ENCODE measurements around the gene IL15RA.
"Not testable (repeated sequence)": the region's sequence is repeated elsewhere in the genome, so short reads cannot be mapped to it uniquely, and the experiment has no call there.

IL15RA gene

GRCh38 chr10:5970066-5970465 is 7.3 kb downstream of the IL15RA start:
- H3K27ac ChIP-seq (ENCODE audit: low read length), result no peak overlapping the region
- H3K4me3 ChIP-seq (ENCODE audit: low read length), result no peak overlapping the region
- no CpG with 5 or more reads among the region's 2 CpGs for WGBS (ENCODE audit: insufficient coverage, insufficient read length)
- no peak for DNase-seq (ENCODE audit: low read depth, low spot score)
- H3K4me1 ChIP-seq (ENCODE audit: control insufficient read depth, insufficient read depth, low read length), result no peaks in the 10 kb centered on the region
- no peaks in the 10 kb centered on the region for H3K36me3 ChIP-seq (ENCODE audit: control insufficient read depth, insufficient read depth, low read length)
- no peaks in the 10 kb centered on the region for H3K27me3 ChIP-seq (ENCODE audit: control insufficient read depth, insufficient read depth, low read length)
- no peaks in the 10 kb centered on the region for H3K9me3 ChIP-seq (ENCODE audit: control insufficient read depth, insufficient read depth, low read length)

- Histone ChIP-seq H3K4me1 (ENCODE audit: control insufficient read depth, insufficient read depth, low read length) (no peaks in the 10 kb centered on the region), H3K27me3 (ENCODE audit: control insufficient read depth, insufficient read depth, low read length) (no peaks in the 10 kb centered on the region), H3K9me3 (ENCODE audit: control insufficient read depth, insufficient read depth, low read length) (no peaks in the 10 kb centered on the region), H3K27ac (ENCODE audit: low read length) (no peak overlapping the region), H3K36me3 (ENCODE audit: control insufficient read depth, insufficient read depth, low read length) (no peaks in the 10 kb centered on the region), H3K4me3 (ENCODE audit: low read length) (no peak overlapping the region)
- no peak for DNase-seq (ENCODE audit: low read depth, low spot score)
- WGBS (ENCODE audit: insufficient coverage, insufficient read length), result no CpG with 5 or more reads among the region's 9 CpGs
Measured at GRCh38 chr10:5968681-5969453, 8.5 kb downstream of the IL15RA start.

GRCh38 chr10:5968037-5968680 is 9.2 kb downstream of the IL15RA start:
- no peak for DNase-seq (ENCODE audit: low read depth, low spot score)
- no CpG with 5 or more reads among the region's 5 CpGs for WGBS (ENCODE audit: insufficient coverage, insufficient read length)
- Histone ChIP-seq H3K27me3 (ENCODE audit: control insufficient read depth, insufficient read depth, low read length) (no peaks in the 10 kb centered on the region), H3K27ac (ENCODE audit: low read length) (no peak overlapping the region), H3K4me1 (ENCODE audit: control insufficient read depth, insufficient read depth, low read length) (no peaks in the 10 kb centered on the region), H3K9me3 (ENCODE audit: control insufficient read depth, insufficient read depth, low read length) (no peaks in the 10 kb centered on the region), H3K36me3 (ENCODE audit: control insufficient read depth, insufficient read depth, low read length) (no peaks in the 10 kb centered on the region), H3K4me3 (ENCODE audit: low read length) (no peak overlapping the region)

- no peak for DNase-seq (ENCODE audit: low read depth, low spot score)
- Histone ChIP-seq H3K27ac (ENCODE audit: low read length) (no peak overlapping the region), H3K27me3 (ENCODE audit: control insufficient read depth, insufficient read depth, low read length) (no peaks in the 10 kb centered on the region), H3K9me3 (ENCODE audit: control insufficient read depth, insufficient read depth, low read length) (no peaks in the 10 kb centered on the region), H3K36me3 (ENCODE audit: control insufficient read depth, insufficient read depth, low read length) (no peaks in the 10 kb centered on the region), H3K4me1 (ENCODE audit: control insufficient read depth, insufficient read depth, low read length) (no peaks in the 10 kb centered on the region), H3K4me3 (ENCODE audit: low read length) (no peak overlapping the region)
- no CpG with 5 or more reads among the region's 8 CpGs for WGBS (ENCODE audit: insufficient coverage, insufficient read length)
Measured at GRCh38 chr10:5965266-5965665, 12.1 kb downstream of the IL15RA start.

GRCh38 chr10:5964736-5965135 is 12.6 kb downstream of the IL15RA start:
- H3K27me3 ChIP-seq (ENCODE audit: control insufficient read depth, insufficient read depth, low read length), result no peaks in the 10 kb centered on the region
- no peaks in the 10 kb centered on the region for H3K9me3 ChIP-seq (ENCODE audit: control insufficient read depth, insufficient read depth, low read length)
- H3K36me3 ChIP-seq (ENCODE audit: control insufficient read depth, insufficient read depth, low read length), result no peaks in the 10 kb centered on the region
- DNase-seq (ENCODE audit: low read depth, low spot score), result no peak
- no peak overlapping the region for H3K4me3 ChIP-seq (ENCODE audit: low read length)
- no peaks in the 10 kb centered on the region for H3K4me1 ChIP-seq (ENCODE audit: control insufficient read depth, insufficient read depth, low read length)
- no CpG with 5 or more reads among the region's 13 CpGs for whole genome bisulfite sequencing (ENCODE audit: insufficient coverage, insufficient read length)
- no peak overlapping the region for H3K27ac ChIP-seq (ENCODE audit: low read length)

- H3K27me3 ChIP-seq (ENCODE audit: control insufficient read depth, insufficient read depth, low read length), result no peaks in the 10 kb centered on the region
- H3K27ac ChIP-seq (ENCODE audit: low read length), result no peak overlapping the region
- H3K4me3 ChIP-seq (ENCODE audit: low read length), result no peak overlapping the region
- no CpG with 5 or more reads among the region's 10 CpGs for WGBS (ENCODE audit: insufficient coverage, insufficient read length)
- DNase-seq (ENCODE audit: low read depth, low spot score), result no peak
- no peaks in the 10 kb centered on the region for H3K4me1 ChIP-seq (ENCODE audit: control insufficient read depth, insufficient read depth, low read length)
- no peaks in the 10 kb centered on the region for H3K9me3 ChIP-seq (ENCODE audit: control insufficient read depth, insufficient read depth, low read length)
- no peaks in the 10 kb centered on the region for H3K36me3 ChIP-seq (ENCODE audit: control insufficient read depth, insufficient read depth, low read length)
Measured at GRCh38 chr10:5963591-5963990, 13.8 kb downstream of the IL15RA start.

GRCh38 chr10:5963071-5963470 is 14.3 kb downstream of the IL15RA start:
- Histone ChIP-seq H3K27me3 (ENCODE audit: control insufficient read depth, insufficient read depth, low read length) (no peaks in the 10 kb centered on the region), H3K4me1 (ENCODE audit: control insufficient read depth, insufficient read depth, low read length) (no peaks in the 10 kb centered on the region), H3K27ac (ENCODE audit: low read length) (no peak overlapping the region), H3K4me3 (ENCODE audit: low read length) (no peak overlapping the region), H3K36me3 (ENCODE audit: control insufficient read depth, insufficient read depth, low read length) (no peaks in the 10 kb centered on the region), H3K9me3 (ENCODE audit: control insufficient read depth, insufficient read depth, low read length) (no peaks in the 10 kb centered on the region)
- no CpG with 5 or more reads among the region's 7 CpGs for WGBS (ENCODE audit: insufficient coverage, insufficient read length)
- no peak for DNase-seq (ENCODE audit: low read depth, low spot score)

- not testable (repeated sequence) for DNase-seq (ENCODE audit: low read depth, low spot score); H3K4me1 ChIP-seq (ENCODE audit: control insufficient read depth, insufficient read depth, low read length); H3K27me3 ChIP-seq (ENCODE audit: control insufficient read depth, insufficient read depth, low read length); H3K4me3 ChIP-seq (ENCODE audit: low read length); H3K36me3 ChIP-seq (ENCODE audit: control insufficient read depth, insufficient read depth, low read length); H3K9me3 ChIP-seq (ENCODE audit: control insufficient read depth, insufficient read depth, low read length); H3K27ac ChIP-seq (ENCODE audit: low read length)
- no CpG with 5 or more reads among the region's 10 CpGs for WGBS (ENCODE audit: insufficient coverage, insufficient read length)
Measured at GRCh38 chr10:5962358-5962940, 14.9 kb downstream of the IL15RA start.

GRCh38 chr10:5961405-5962100 is 15.8 kb downstream of the IL15RA start:
- no CpG with 5 or more reads among the region's 29 CpGs for WGBS (ENCODE audit: insufficient coverage, insufficient read length)
- Histone ChIP-seq H3K36me3 (ENCODE audit: control insufficient read depth, insufficient read depth, low read length) (no peaks in the 10 kb centered on the region), H3K4me3 (ENCODE audit: low read length) (no peak overlapping the region), H3K4me1 (ENCODE audit: control insufficient read depth, insufficient read depth, low read length) (no peaks in the 10 kb centered on the region), H3K27ac (ENCODE audit: low read length) (no peak overlapping the region), H3K9me3 (ENCODE audit: control insufficient read depth, insufficient read depth, low read length) (no peaks in the 10 kb centered on the region), H3K27me3 (ENCODE audit: control insufficient read depth, insufficient read depth, low read length) (no peaks in the 10 kb centered on the region)
- DNase-seq (ENCODE audit: low read depth, low spot score), result no peak

GRCh38 chr10:5960973-5961275 is 16.4 kb downstream of the IL15RA start:
- H3K27me3 ChIP-seq (ENCODE audit: control insufficient read depth, insufficient read depth, low read length); H3K27ac ChIP-seq (ENCODE audit: low read length); H3K9me3 ChIP-seq (ENCODE audit: control insufficient read depth, insufficient read depth, low read length); H3K4me1 ChIP-seq (ENCODE audit: control insufficient read depth, insufficient read depth, low read length); H3K36me3 ChIP-seq (ENCODE audit: control insufficient read depth, insufficient read depth, low read length); H3K4me3 ChIP-seq (ENCODE audit: low read length); DNase-seq (ENCODE audit: low read depth, low spot score): not testable (repeated sequence)
- no CpG with 5 or more reads among the region's 10 CpGs for WGBS (ENCODE audit: insufficient coverage, insufficient read length)

All from iPS DF 6.9 (cell line).